CD4-positive, alpha-beta T cell (primary cell): ENCODE results near the gene PRKN. TPM values are rescaled to one million over a fixed set of nuclear protein-coding genes. Genes with fewer than 3 reads are reported as not detected.

Source experiments
- ATAC-seq: fragments of 200-7000 bp; cut with Tn5 transposase; one replicate; pipeline ENCODE4 v1.10.0; 2022; ENCODE audit warnings: mild to moderate bottlenecking; ENCODE audit not compliant: poor library complexity
- CTCF ChIA-PET: fragments of 350-600 bp; sonication (Branson Sonifier 250); formaldehyde crosslinking; loops from one replicate; lab custom pipeline; 2021; ENCODE audit warnings: antibody characterized with exemption, inconsistent platforms; lab: Charles Lee
- POLR2A ChIA-PET: fragments of 350-600 bp; sonication (Branson Sonifier 250); formaldehyde crosslinking; loops from one replicate; lab custom pipeline; 2021; ENCODE audit warnings: antibody characterized with exemption, inconsistent platforms; lab: Charles Lee
- DNase-seq, 14 experiments: peaks; one replicate each; pipeline ENCODE4 v3.0.0-alpha.2; 2013 to 2020; ENCODE audit warnings: mixed read lengths in 2 of 14
- H3K27ac ChIP-seq, 2 donors: one replicate each; pipeline versions ENCODE4 v1.5.1 to v1.7.0; 2013; ENCODE audit warnings: low read length in 2 of 2, low read depth in 1 of 2, mild to moderate bottlenecking in 1 of 2
- H3K27me3 ChIP-seq, 2 experiments: 1 replicate in 1 of 2; 2 replicates in 1 of 2; pipeline versions ENCODE4 v1.6.1 to v1.7.0; 2013; ENCODE audit warnings: low read length in 2 of 2, control low read depth in 1 of 2, mild to moderate bottlenecking in 1 of 2, moderate library complexity in 1 of 2; ENCODE audit not compliant: insufficient read depth in 2 of 2, control insufficient read depth in 1 of 2
- H3K36me3 ChIP-seq: one replicate; pipeline ENCODE4 v1.6.1; 2013; ENCODE audit warnings: low read length, control low read depth; ENCODE audit not compliant: insufficient read depth
- H3K4me1 ChIP-seq: one replicate; pipeline ENCODE4 v1.6.1; 2013; ENCODE audit warnings: low read length, control low read depth; ENCODE audit not compliant: insufficient read depth
- H3K4me3 ChIP-seq: one replicate; pipeline ENCODE4 v1.5.1; 2013; ENCODE audit warnings: mild to moderate bottlenecking, low read length, moderate library complexity
- H3K9me3 ChIP-seq, 2 experiments: 1 replicate in 1 of 2; 2 replicates in 1 of 2; pipeline versions ENCODE4 v1.6.1 to v1.7.0; 2013; ENCODE audit warnings: low read length in 2 of 2, mild to moderate bottlenecking in 2 of 2, control low read depth in 1 of 2, moderate library complexity in 1 of 2; ENCODE audit not compliant: control insufficient read depth in 1 of 2, insufficient read depth in 1 of 2
- H3K27ac Mint-ChIP-seq: one replicate; pipeline ENCODE4 v1.8.0; 2020; ENCODE audit warnings: mixed read lengths
- H3K27me3 Mint-ChIP-seq: one replicate; pipeline ENCODE4 v1.8.0; 2021; ENCODE audit warnings: mixed read lengths
- H3K36me3 Mint-ChIP-seq: one replicate; pipeline ENCODE4 v1.8.0; 2021; ENCODE audit warnings: low read depth, mixed read lengths
- H3K4me1 Mint-ChIP-seq: one replicate; pipeline ENCODE4 v1.8.0; 2021; ENCODE audit warnings: low read depth, mixed read lengths
- H3K4me3 Mint-ChIP-seq: one replicate; pipeline ENCODE4 v1.8.0; 2020; ENCODE audit warnings: mild to moderate bottlenecking, mixed read lengths
- H3K9me3 Mint-ChIP-seq: one replicate; pipeline ENCODE4 v1.8.0; 2020; ENCODE audit warnings: mixed read lengths
- CTCF ChIP-seq: fragments of 200-600 bp; IDR thresholded peaks from one replicate; pipeline ENCODE4 v1.8.0; 2022; ENCODE audit warnings: antibody characterized with exemption, mild to moderate bottlenecking
- intact Hi-C, 2 experiments: fragments of 100-400 bp; cut with DNase I in 1 of 2; cut with micrococcal nuclease in 1 of 2; formaldehyde crosslinking; loops; one replicate each; pipeline versions ENCODE4 v1.15.1 to v1.9.0; 2023 to 2025; cut with DNase I, micrococcal nuclease
- total RNA-seq, 174 experiments: library from RNA in 2 of 174; stranded (reverse) in 2 of 174; gene quantifications; one replicate each; pipeline ENCODE4 v1.2.3 and lab custom pipeline; 2021 to 2026

The PRKN gene
- total RNA-seq, 2 experiments from 2014 or later, result 5.2 to 5.4 TPM

- TF ChIP-seq CTCF, result no peak
- Histone ChIP-seq H3K9me3 (no peaks in the 10 kb centered on the region), H3K36me3 (no peaks in the 10 kb centered on the region), H3K27me3 (no peaks in the 10 kb centered on the region), H3K4me3 (no peak overlapping the region), H3K27ac (no peak overlapping the region), H3K4me1 (no peaks in the 10 kb centered on the region)
- ATAC-seq (no peak), DNase-seq (no peak)
- intact Hi-C loops, result no loop called here
- H3K9me3 Mint-ChIP-seq, result no peaks in the 10 kb centered on the region
- ChIA-PET POLR2A (no interaction called here), CTCF (interaction anchor here (0.7 kb wide), 1 partner anchor 33 kb away, joined by 3 read pairs; no protein-coding TSS in a partner anchor)
- H3K4me1 Mint-ChIP-seq, result no peaks in the 10 kb centered on the region
- H3K36me3 Mint-ChIP-seq, result no peaks in the 10 kb centered on the region
- H3K27me3 Mint-ChIP-seq, result no peaks in the 10 kb centered on the region
- H3K27ac Mint-ChIP-seq, result no peak overlapping the region
- H3K4me3 Mint-ChIP-seq, result no peak overlapping the region
Measured at GRCh38 chr6:161429921-161430490, 1297.6 kb downstream of the PRKN start.

- no peak for ATAC-seq
- Mint-ChIP-seq H3K9me3 (no peaks in the 10 kb centered on the region), H3K36me3 (no peaks in the 10 kb centered on the region), H3K27me3 (peaks cover 5% of the 10 kb centered on the region), H3K4me3 (no peak overlapping the region), H3K27ac (no peak overlapping the region), H3K4me1 (no peaks in the 10 kb centered on the region)
- intact Hi-C loops, result no loop called here
- Histone ChIP-seq H3K9me3 (no peaks in the 10 kb centered on the region), H3K27me3 (no peaks in the 10 kb centered on the region), H3K4me3 (no peak overlapping the region), H3K36me3 (no peaks in the 10 kb centered on the region), H3K4me1 (no peaks in the 10 kb centered on the region), H3K27ac (no peak overlapping the region)
- CTCF ChIA-PET, result no interaction called here
- POLR2A ChIA-PET, result no interaction called here
- DNase-seq, result no peak
- TF ChIP-seq CTCF, result no peak
Measured at GRCh38 chr6:161424421-161424820, 1303.1 kb downstream of the PRKN start.

GRCh38 chr6:161422710-161423680 is 1304.6 kb downstream of the PRKN start:
- Histone ChIP-seq H3K4me3 (no peak overlapping the region), H3K27me3 (no peaks in the 10 kb centered on the region), H3K4me1 (no peaks in the 10 kb centered on the region), H3K36me3 (no peaks in the 10 kb centered on the region), H3K9me3 (no peaks in the 10 kb centered on the region), H3K27ac (no peak overlapping the region)
- no peaks in the 10 kb centered on the region for H3K36me3 Mint-ChIP-seq
- no peak overlapping the region for H3K27ac Mint-ChIP-seq
- no peak overlapping the region for H3K4me3 Mint-ChIP-seq
- CTCF ChIA-PET, result interaction anchor here (0.5 kb wide), 1 partner anchor 9 kb away, joined by 3 read pairs; no protein-coding TSS in a partner anchor
- H3K4me1 Mint-ChIP-seq, result no peaks in the 10 kb centered on the region
- intact Hi-C loops, result no loop called here
- no peak for ATAC-seq
- POLR2A ChIA-PET, result no interaction called here
- DNase-seq, result no peak
- H3K27me3 Mint-ChIP-seq, result peaks cover 14% of the 10 kb centered on the region
- no peak for TF ChIP-seq CTCF
- H3K9me3 Mint-ChIP-seq, result no peaks in the 10 kb centered on the region
